Germinal center (tissue), 1 donor: Measurements from ENCODE around the gene TRAF2.
"Not testable (repeated sequence)": the region's sequence is repeated elsewhere in the genome, so short reads cannot be mapped to it uniquely, and the experiment has no call there.

Source experiments
- DNase-seq: peaks from one replicate; pipeline ENCODE4 v3.0.0; 2012; ENCODE audit warnings: mixed read lengths, low spot score

The TRAF2 gene

GRCh38 chr9:136857581-136858412, 28.5 kb upstream of the TRAF2 start:
- no peak for DNase-seq

GRCh38 chr9:136858452-136858843, 27.9 kb upstream of the TRAF2 start:
- no peak for DNase-seq

- DNase-seq = no peak
Measured at GRCh38 chr9:136858844-136859757, 27.2 kb upstream of the TRAF2 start.

- no peak for DNase-seq
Measured at GRCh38 chr9:136860529-136860928, 25.8 kb upstream of the TRAF2 start.

GRCh38 chr9:136860933-136861873, 25.1 kb upstream of the TRAF2 start:
- DNase-seq = no peak

- DNase-seq = no peak
Measured at GRCh38 chr9:136861874-136862457, 24.4 kb upstream of the TRAF2 start.

- no peak for DNase-seq
Measured at GRCh38 chr9:136862849-136863622, 23.3 kb upstream of the TRAF2 start.

- DNase-seq = no peak
Measured at GRCh38 chr9:136863623-136864273, 22.6 kb upstream of the TRAF2 start.

GRCh38 chr9:136865041-136865767, 21.1 kb upstream of the TRAF2 start:
- no peak for DNase-seq

- peak; percentile 23 for DNase-seq
Measured at GRCh38 chr9:136865768-136866103, 20.6 kb upstream of the TRAF2 start.

GRCh38 chr9:136866898-136867421, 19.4 kb upstream of the TRAF2 start:
- not testable (repeated sequence) for DNase-seq

GRCh38 chr9:136867480-136867879, 18.8 kb upstream of the TRAF2 start:
- DNase-seq = no peak

GRCh38 chr9:136867917-136868316, 18.4 kb upstream of the TRAF2 start:
- DNase-seq = no peak

GRCh38 chr9:136868644-136869043, 17.7 kb upstream of the TRAF2 start:
- DNase-seq = no peak

GRCh38 chr9:136869611-136870010, 16.7 kb upstream of the TRAF2 start:
- DNase-seq = not testable (repeated sequence)

- no peak for DNase-seq
Measured at GRCh38 chr9:136875155-136875554, 11.2 kb upstream of the TRAF2 start.

GRCh38 chr9:136876476-136876875, 9.8 kb upstream of the TRAF2 start:
- DNase-seq = no peak

GRCh38 chr9:136880651-136881050, 5.7 kb upstream of the TRAF2 start:
- DNase-seq = no peak

GRCh38 chr9:136881691-136882108, 4.6 kb upstream of the TRAF2 start:
- DNase-seq = peak; percentile 31
